Measurements from ENCODE around the gene PDCD7. TPM values are rescaled to one million over a fixed set of nuclear protein-coding genes. Genes with fewer than 3 reads are reported as not detected.
A peak's percentile ranks its signal among the peaks of the same experiment; 100 is the strongest.

PDCD7 gene
- total and polyA plus RNA-seq, 2 of the 13 experiments (the other 11 are each of a cell fraction or from before 2014, with no cell fraction given) = 10.1 to 14.7 TPM

DNA sequence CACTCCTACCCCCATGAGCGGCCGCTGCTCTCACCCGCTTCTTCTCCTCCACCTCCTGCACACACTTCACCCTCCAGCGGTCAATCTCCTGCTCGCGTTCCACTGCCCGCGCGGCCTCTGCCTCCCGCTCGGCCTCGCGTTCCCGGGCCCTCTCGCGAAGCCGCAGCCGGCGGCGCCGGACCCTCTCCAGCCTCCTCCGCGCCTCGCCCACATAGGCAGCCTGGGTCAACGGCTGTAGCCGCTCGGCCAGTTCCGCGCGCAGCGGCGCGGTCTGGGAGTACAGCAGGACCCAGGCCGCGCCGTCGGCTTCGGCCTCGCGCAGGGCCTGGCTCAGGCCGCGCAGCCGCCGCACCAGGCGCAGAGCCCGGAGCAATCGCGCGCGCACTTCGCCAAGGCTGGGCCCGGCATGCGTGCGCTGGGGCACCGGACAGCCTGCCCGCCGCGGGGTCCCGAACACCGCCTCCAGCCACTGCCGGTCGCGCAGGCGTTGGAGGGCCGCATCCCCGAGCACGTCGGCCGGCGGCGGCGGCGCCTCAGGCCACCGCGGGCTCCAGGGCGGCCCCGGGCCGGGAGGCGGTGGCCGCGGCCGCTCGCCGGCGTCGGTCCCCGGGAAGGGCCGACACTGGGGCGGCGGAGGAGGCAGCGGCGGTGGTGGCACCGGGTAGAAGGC lies 595 bp downstream of the PDCD7 start (continued):
- TF ChIP-seq, protein P1, sequence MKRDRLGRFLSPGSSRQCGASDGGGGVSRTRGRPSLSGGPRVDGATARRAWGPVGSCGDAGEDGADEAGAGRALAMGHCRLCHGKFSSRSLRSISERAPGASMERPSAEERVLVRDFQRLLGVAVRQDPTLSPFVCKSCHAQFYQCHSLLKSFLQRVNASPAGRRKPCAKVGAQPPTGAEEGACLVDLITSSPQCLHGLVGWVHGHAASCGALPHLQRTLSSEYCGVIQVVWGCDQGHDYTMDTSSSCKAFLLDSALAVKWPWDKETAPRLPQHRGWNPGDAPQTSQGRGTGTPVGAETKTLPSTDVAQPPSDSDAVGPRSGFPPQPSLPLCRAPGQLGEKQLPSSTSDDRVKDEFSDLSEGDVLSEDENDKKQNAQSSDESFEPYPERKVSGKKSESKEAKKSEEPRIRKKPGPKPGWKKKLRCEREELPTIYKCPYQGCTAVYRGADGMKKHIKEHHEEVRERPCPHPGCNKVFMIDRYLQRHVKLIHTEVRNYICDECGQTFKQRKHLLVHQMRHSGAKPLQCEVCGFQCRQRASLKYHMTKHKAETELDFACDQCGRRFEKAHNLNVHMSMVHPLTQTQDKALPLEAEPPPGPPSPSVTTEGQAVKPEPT (CRISPR knock-in tag; IDR thresholded peaks at IDR 0.05; ENCODE audit: low read depth) = no peak
- TF ChIP-seq RFXAP (CRISPR knock-in tag; IDR thresholded peaks at IDR 0.05; ENCODE audit: borderline replicate concordance) (0 out of 2 replicates have a peak, but pooled peaks have one; percentile 33), ZFAT (CRISPR knock-in tag; conservative IDR thresholded peaks at IDR 0.05) (no peak), MEIS1 (CRISPR knock-in tag; IDR thresholded peaks at IDR 0.05; ENCODE audit: borderline replicate concordance) (no peak), SALL2 (CRISPR knock-in tag; IDR thresholded peaks at IDR 0.05) (0 out of 2 replicates have a peak, but pooled peaks have one; percentile 0), SRSF9 (IDR thresholded peaks at IDR 0.05; ENCODE audit: borderline replicate concordance, insufficient read depth, low read depth, low read length, poor library complexity, severe bottlenecking) (no peak), ZSCAN12 (CRISPR knock-in tag; IDR thresholded peaks at IDR 0.05) (no peak), ELF4 (CRISPR knock-in tag; IDR thresholded peaks at IDR 0.05; ENCODE audit: borderline replicate concordance) (no peak), ZNF670 (CRISPR knock-in tag; IDR thresholded peaks at IDR 0.05; ENCODE audit: borderline replicate concordance) (no peak), ZNF616 (CRISPR knock-in tag; IDR thresholded peaks at IDR 0.05; ENCODE audit: low read depth) (no peak; the same call in 1 of the 2 replicates), FOXM1 (CRISPR knock-in tag; IDR thresholded peaks at IDR 0.05) (0 out of 2 replicates have a peak, but pooled peaks have one; percentile 22), ZNF274 (CRISPR knock-in tag; IDR thresholded peaks at IDR 0.05) (0 out of 2 replicates have a peak, but pooled peaks have one; percentile 26), HES4 (CRISPR knock-in tag; IDR thresholded peaks at IDR 0.05; ENCODE audit: borderline replicate concordance) (0 out of 2 replicates have a peak, but pooled peaks have one; percentile 30), SAP130 (CRISPR knock-in tag; IDR thresholded peaks at IDR 0.05; ENCODE audit: low read depth) (peak; percentile 34), ZFP36 (IDR thresholded peaks at IDR 0.05; ENCODE audit: borderline replicate concordance, low read depth, low read length, partially characterized antibody) (no peak), CC2D1A (CRISPR knock-in tag; IDR thresholded peaks at IDR 0.05) (no peak), ETV5 (CRISPR knock-in tag; IDR thresholded peaks at IDR 0.05; ENCODE audit: borderline replicate concordance) (no peak), ZNF343 (CRISPR knock-in tag; IDR thresholded peaks at IDR 0.05) (0 out of 2 replicates have a peak, but pooled peaks have one; percentile 52), ZFP41 (CRISPR knock-in tag; IDR thresholded peaks at IDR 0.05; ENCODE audit: borderline replicate concordance) (no peak), KMT2A (CRISPR knock-in tag; IDR thresholded peaks at IDR 0.05) (peak; percentile 53; the same call in 1 of the 2 replicates), ZNF205 (CRISPR knock-in tag; IDR thresholded peaks at IDR 0.05) (no peak)
- TF ChIP-seq, protein P2, sequence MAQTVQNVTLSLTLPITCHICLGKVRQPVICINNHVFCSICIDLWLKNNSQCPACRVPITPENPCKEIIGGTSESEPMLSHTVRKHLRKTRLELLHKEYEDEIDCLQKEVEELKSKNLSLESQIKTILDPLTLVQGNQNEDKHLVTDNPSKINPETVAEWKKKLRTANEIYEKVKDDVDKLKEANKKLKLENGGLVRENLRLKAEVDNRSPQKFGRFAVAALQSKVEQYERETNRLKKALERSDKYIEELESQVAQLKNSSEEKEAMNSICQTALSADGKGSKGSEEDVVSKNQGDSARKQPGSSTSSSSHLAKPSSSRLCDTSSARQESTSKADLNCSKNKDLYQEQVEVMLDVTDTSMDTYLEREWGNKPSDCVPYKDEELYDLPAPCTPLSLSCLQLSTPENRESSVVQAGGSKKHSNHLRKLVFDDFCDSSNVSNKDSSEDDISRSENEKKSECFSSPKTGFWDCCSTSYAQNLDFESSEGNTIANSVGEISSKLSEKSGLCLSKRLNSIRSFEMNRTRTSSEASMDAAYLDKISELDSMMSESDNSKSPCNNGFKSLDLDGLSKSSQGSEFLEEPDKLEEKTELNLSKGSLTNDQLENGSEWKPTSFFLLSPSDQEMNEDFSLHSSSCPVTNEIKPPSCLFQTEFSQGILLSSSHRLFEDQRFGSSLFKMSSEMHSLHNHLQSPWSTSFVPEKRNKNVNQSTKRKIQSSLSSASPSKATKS (CRISPR knock-in tag; IDR thresholded peaks at IDR 0.05) = no peak
- TF ChIP-seq, protein P3, sequence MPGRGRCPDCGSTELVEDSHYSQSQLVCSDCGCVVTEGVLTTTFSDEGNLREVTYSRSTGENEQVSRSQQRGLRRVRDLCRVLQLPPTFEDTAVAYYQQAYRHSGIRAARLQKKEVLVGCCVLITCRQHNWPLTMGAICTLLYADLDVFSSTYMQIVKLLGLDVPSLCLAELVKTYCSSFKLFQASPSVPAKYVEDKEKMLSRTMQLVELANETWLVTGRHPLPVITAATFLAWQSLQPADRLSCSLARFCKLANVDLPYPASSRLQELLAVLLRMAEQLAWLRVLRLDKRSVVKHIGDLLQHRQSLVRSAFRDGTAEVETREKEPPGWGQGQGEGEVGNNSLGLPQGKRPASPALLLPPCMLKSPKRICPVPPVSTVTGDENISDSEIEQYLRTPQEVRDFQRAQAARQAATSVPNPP (CRISPR knock-in tag; IDR thresholded peaks at IDR 0.05) = no peak
- TF ChIP-seq, protein P4, sequence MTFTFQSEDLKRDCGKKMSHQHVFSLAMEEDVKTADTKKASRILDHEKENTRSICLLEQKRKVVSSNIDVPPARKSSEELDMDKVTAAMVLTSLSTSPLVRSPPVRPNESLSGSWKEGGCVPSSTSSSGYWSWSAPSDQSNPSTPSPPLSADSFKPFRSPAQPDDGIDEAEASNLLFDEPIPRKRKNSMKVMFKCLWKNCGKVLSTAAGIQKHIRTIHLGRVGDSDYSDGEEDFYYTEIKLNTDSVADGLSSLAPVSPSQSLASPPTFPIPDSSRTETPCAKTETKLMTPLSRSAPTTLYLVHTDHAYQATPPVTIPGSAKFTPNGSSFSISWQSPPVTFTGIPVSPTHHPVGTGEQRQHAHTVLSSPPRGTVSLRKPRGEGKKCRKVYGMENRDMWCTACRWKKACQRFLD (CRISPR knock-in tag; IDR thresholded peaks at IDR 0.05; ENCODE audit: borderline replicate concordance) = no peak

Measured in HepG2 (cell line).